Activated gamma-delta T cell (primary cell): ENCODE results near the gene ITGA7.
"Not testable (repeated sequence)": the region's sequence is repeated elsewhere in the genome, so short reads cannot be mapped to it uniquely, and the experiment has no call there.

Experiments
- DNase-seq: peaks from one replicate; lab custom pipeline; 2025; lab: John Stamatoyannopoulos, UW

ITGA7 gene

GRCh38 chr12:55682087-55682796 is 25.5 kb downstream of the ITGA7 start:
- no peak for DNase-seq

GRCh38 chr12:55681142-55682077 is 26.3 kb downstream of the ITGA7 start:
- DNase-seq: no peak

- no peak for DNase-seq
Observed at GRCh38 chr12:55679691-55680090, 28.0 kb downstream of the ITGA7 start.

- no peak for DNase-seq
Observed at GRCh38 chr12:55676707-55677106, 31.0 kb downstream of the ITGA7 start.

- no peak for DNase-seq
Observed at GRCh38 chr12:55675666-55676065, 32.0 kb downstream of the ITGA7 start.

GRCh38 chr12:55673638-55674037 is 34.1 kb downstream of the ITGA7 start:
- DNase-seq: no peak

- DNase-seq: no peak
Observed at GRCh38 chr12:55671746-55672145, 36.0 kb downstream of the ITGA7 start.

- no peak for DNase-seq
Observed at GRCh38 chr12:55670276-55670675, 37.4 kb downstream of the ITGA7 start.

- no peak for DNase-seq
Observed at GRCh38 chr12:55666508-55666907, 41.2 kb downstream of the ITGA7 start.

- no peak for DNase-seq
Observed at GRCh38 chr12:55664826-55665225, 42.9 kb downstream of the ITGA7 start.

- no peak for DNase-seq
Observed at GRCh38 chr12:55663391-55663790, 44.3 kb downstream of the ITGA7 start.

- no peak for DNase-seq
Observed at GRCh38 chr12:55659486-55660385, 48.0 kb downstream of the ITGA7 start.

- no peak for DNase-seq
Observed at GRCh38 chr12:55658635-55659391, 48.9 kb downstream of the ITGA7 start.

GRCh38 chr12:55658212-55658611 is 49.5 kb downstream of the ITGA7 start:
- DNase-seq: no peak

GRCh38 chr12:55657212-55657611 is 50.5 kb downstream of the ITGA7 start:
- no peak for DNase-seq

- DNase-seq: no peak
Observed at GRCh38 chr12:55654511-55655214, 53.0 kb downstream of the ITGA7 start.

- DNase-seq: no peak
Observed at GRCh38 chr12:55653031-55653430, 54.7 kb downstream of the ITGA7 start.

GRCh38 chr12:55652352-55652751 is 55.4 kb downstream of the ITGA7 start:
- DNase-seq: no peak

- no peak for DNase-seq
Observed at GRCh38 chr12:55651299-55651683, 56.4 kb downstream of the ITGA7 start.

- DNase-seq: not testable (repeated sequence)
Observed at GRCh38 chr12:55650620-55651298, 56.9 kb downstream of the ITGA7 start.
